ENCODE data around the gene MADCAM1. TPM values are rescaled to one million over a fixed set of nuclear protein-coding genes. Genes with fewer than 3 reads are reported as not detected.

MADCAM1 gene
- total and polyA plus RNA-seq, 2 of the 8 experiments (the other 6 are each of a cell fraction or from before 2014, with no cell fraction given): 2.3 to 3.0 TPM

- TF ChIP-seq, protein P1, sequence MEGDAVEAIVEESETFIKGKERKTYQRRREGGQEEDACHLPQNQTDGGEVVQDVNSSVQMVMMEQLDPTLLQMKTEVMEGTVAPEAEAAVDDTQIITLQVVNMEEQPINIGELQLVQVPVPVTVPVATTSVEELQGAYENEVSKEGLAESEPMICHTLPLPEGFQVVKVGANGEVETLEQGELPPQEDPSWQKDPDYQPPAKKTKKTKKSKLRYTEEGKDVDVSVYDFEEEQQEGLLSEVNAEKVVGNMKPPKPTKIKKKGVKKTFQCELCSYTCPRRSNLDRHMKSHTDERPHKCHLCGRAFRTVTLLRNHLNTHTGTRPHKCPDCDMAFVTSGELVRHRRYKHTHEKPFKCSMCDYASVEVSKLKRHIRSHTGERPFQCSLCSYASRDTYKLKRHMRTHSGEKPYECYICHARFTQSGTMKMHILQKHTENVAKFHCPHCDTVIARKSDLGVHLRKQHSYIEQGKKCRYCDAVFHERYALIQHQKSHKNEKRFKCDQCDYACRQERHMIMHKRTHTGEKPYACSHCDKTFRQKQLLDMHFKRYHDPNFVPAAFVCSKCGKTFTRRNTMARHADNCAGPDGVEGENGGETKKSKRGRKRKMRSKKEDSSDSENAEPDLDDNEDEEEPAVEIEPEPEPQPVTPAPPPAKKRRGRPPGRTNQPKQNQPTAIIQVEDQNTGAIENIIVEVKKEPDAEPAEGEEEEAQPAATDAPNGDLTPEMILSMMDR (IDR thresholded peaks at IDR 0.05; ENCODE audit: control extremely low read depth in 1 of 3, insufficient read depth in 1 of 3, low read depth in 1 of 3, low read length in 3 of 3): 0 out of 4 replicates have a peak, but pooled peaks of 1 of the 3 experiments have one; percentile 1
Observed at GRCh38 chr19:511101-511851, 15.0 kb downstream of the MADCAM1 start (continued).
